SU-DHL-6 (cell line): ENCODE results near the gene NTM.

Experiments
- H2AFZ ChIP-seq: fragments of 200-600 bp; sonication (generic); 2 replicates; pipeline ENCODE4 v1.6.1; 2014; ENCODE audit warnings: low read depth, mild to moderate bottlenecking, moderate library complexity, mixed read lengths, antibody characterized with exemption, low read length; ENCODE audit not compliant: severe bottlenecking
- H3F3A ChIP-seq: fragments of 200-600 bp; shearing (Covaris generic); 2 replicates; pipeline ENCODE4 v1.6.0; 2016; ENCODE audit warnings: antibody characterized with exemption, mild to moderate bottlenecking; ENCODE audit not compliant: insufficient read depth
- H3K27ac ChIP-seq: fragments of 200-600 bp; sonication (generic); 2 replicates; pipeline ENCODE4 v1.5.1; 2016; ENCODE audit warnings: low read depth, mild to moderate bottlenecking, low read length, moderate library complexity, mixed read lengths
- H3K27me3 ChIP-seq: fragments of 200-600 bp; sonication (generic), shearing (Covaris generic); 2 replicates; pipeline ENCODE4 v1.6.0; 2014; ENCODE audit warnings: mild to moderate bottlenecking, low read length
- H3K36me3 ChIP-seq: fragments of 200-600 bp; sonication (generic); 2 replicates; pipeline ENCODE4 v1.6.1; 2014; ENCODE audit warnings: mild to moderate bottlenecking, low read length, mixed read lengths
- H3K4me2 ChIP-seq: fragments of 300-600, 200-600 bp; shearing (Covaris generic), sonication (generic); 2 replicates; pipeline ENCODE4 v1.6.0; 2014; ENCODE audit warnings: low read length, low read depth, mild to moderate bottlenecking; ENCODE audit not compliant: poor library complexity, severe bottlenecking
- H3K4me3 ChIP-seq: fragments of 200-600 bp; sonication (generic); 2 replicates; pipeline ENCODE4 v1.5.1; 2014; ENCODE audit warnings: antibody characterized with exemption, low read length, mild to moderate bottlenecking, mixed read lengths; ENCODE audit not compliant: insufficient read depth, poor library complexity, severe bottlenecking
- H3K79me2 ChIP-seq: fragments of 200-600 bp; sonication (generic); 2 replicates; pipeline ENCODE4 v1.6.1; 2014; ENCODE audit warnings: mild to moderate bottlenecking, low read length, moderate library complexity; ENCODE audit not compliant: insufficient read depth
- H3K9ac ChIP-seq: fragments of 200-600 bp; sonication (generic); 2 replicates; pipeline ENCODE4 v1.7.0; 2014; ENCODE audit warnings: mild to moderate bottlenecking, low read length
- H3K9me2 ChIP-seq: fragments of 200-600 bp; sonication (generic); replicated peaks from 2 replicates; pipeline ENCODE4 v1.6.1; 2014; ENCODE audit warnings: low read length; ENCODE audit not compliant: insufficient read depth
- H3K9me3 ChIP-seq: fragments of 200-600 bp; sonication (generic); 2 replicates; pipeline ENCODE4 v1.6.1; 2014; ENCODE audit warnings: low read length, mixed read lengths; ENCODE audit not compliant: insufficient read depth
- H4K20me1 ChIP-seq: fragments of 200-600 bp; sonication (generic); 2 replicates; pipeline ENCODE4 v1.6.1; 2014; ENCODE audit warnings: low read depth, mild to moderate bottlenecking, antibody characterized with exemption, low read length, moderate library complexity, mixed read lengths
- EZH2phosphoT487 ChIP-seq: fragments of 200-600 bp; sonication (generic), shearing (Covaris generic); conservative IDR thresholded peaks from 2 replicates; pipeline ENCODE4 v1.6.1; 2018; ENCODE audit warnings: mild to moderate bottlenecking, antibody characterized with exemption, low read length, moderate library complexity, mixed read lengths
- TF ChIP-seq, protein P1 (sequence below): fragments of 200-600 bp; sonication (generic); IDR thresholded peaks from one replicate; pipeline ENCODE4 v1.5.1; 2017; ENCODE audit warnings: antibody characterized with exemption, mild to moderate bottlenecking, low read length, moderate library complexity; ENCODE audit not compliant: insufficient read depth, poor library complexity, severe bottlenecking

NTM gene

DNA sequence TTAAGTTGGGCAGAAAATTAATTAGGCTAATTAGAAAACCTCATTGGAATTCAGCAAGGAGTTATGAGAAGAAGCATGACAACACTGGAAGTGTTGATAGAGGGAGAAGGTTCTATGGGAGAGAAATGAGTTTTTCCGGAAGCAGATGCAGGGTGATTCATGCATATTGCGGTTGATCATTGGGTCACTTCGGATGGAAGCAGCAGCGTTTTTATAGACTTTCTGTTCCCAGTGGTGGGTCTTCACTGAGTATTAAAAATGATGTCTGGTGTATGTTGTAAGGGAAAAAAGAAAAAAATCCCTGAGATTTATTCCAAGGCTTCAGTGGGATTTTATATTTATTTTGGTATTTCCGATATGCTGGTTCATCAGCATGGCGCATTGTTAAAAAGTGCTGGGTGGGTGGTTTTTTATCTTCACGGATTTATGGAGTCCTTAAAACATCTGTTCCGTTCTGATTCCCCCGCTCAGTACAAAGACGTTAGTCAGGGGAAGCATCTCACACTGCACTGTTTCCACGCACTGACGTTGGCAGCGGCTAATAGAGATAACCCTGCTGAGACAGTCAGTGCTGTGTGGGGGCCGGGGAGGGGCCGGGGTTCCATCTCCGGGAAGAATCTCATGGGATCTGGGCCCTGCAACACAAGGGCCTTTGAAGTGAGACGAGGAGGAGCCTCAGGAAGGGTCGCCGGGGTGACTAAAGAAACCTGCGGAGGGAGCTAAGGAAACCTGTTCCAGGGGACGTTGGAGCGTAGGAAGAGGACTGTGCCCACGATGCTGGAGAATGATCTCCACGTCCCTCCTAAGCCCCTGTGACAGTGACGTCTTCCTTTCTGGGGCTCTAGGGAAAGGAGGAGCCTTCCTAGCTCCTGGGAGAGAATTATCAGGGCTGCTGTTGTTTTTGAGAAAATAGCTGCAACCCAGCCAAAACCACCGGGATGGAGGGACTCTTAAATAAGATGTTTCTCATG lies 390.0 kb downstream of the NTM start:
- Histone ChIP-seq H3K4me2 (no peak overlapping the region), H2AFZ (no peak overlapping the region), H3K27ac (no peak overlapping the region), H3K27me3 (no peaks in the 10 kb centered on the region), H3F3A (no peaks in the 10 kb centered on the region), H3K9me2 (no peaks in the 10 kb centered on the region), H3K36me3 (no peaks in the 10 kb centered on the region), H3K4me3 (no peak overlapping the region), H3K9ac (no peak overlapping the region), H4K20me1 (no peaks in the 10 kb centered on the region), H3K9me3 (no peaks in the 10 kb centered on the region), H3K79me2 (no peaks in the 10 kb centered on the region)
- TF ChIP-seq, protein P1, sequence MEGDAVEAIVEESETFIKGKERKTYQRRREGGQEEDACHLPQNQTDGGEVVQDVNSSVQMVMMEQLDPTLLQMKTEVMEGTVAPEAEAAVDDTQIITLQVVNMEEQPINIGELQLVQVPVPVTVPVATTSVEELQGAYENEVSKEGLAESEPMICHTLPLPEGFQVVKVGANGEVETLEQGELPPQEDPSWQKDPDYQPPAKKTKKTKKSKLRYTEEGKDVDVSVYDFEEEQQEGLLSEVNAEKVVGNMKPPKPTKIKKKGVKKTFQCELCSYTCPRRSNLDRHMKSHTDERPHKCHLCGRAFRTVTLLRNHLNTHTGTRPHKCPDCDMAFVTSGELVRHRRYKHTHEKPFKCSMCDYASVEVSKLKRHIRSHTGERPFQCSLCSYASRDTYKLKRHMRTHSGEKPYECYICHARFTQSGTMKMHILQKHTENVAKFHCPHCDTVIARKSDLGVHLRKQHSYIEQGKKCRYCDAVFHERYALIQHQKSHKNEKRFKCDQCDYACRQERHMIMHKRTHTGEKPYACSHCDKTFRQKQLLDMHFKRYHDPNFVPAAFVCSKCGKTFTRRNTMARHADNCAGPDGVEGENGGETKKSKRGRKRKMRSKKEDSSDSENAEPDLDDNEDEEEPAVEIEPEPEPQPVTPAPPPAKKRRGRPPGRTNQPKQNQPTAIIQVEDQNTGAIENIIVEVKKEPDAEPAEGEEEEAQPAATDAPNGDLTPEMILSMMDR, result no peak
- no peak for TF ChIP-seq EZH2phosphoT487

DNA sequence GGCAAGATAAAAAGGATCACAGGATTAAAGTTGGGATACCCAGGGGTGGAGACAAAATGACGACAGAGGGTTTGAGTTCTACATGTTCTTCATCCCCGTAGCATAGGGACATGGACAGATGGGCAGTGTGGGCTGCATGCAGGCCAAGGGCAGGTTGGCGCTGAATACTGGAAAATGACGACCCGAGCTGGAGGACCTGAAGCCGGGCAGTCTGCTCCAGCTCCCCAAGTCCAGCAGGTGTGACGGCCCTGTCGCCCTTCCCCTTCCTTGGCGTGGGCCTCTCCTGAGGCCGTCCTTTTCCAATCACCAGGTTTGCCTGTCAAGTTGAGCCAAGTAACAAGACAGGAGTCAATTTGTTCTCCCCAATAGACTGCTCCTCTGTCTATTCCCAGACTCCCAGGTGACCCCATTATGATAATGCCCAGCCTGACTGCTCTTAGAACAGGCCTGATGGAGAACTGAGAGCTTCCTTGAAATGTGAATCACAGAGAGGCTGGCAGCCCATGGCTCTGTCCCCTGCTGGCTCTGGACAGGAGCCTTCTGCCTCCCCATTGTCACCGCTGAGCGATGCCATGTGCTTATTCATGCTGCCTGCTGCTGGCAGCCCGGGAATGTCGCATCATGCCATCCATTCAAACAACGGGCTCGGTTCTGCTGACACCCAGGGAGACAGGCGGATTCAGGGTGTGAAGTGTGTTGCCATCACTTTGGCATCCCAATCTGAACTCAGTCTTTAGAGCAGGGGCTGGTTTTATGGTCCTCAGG lies 392.1 kb downstream of the NTM start:
- no peak overlapping the region for H2AFZ ChIP-seq
- no peaks in the 10 kb centered on the region for H3K9me2 ChIP-seq
- H4K20me1 ChIP-seq, result no peaks in the 10 kb centered on the region
- H3K36me3 ChIP-seq, result no peaks in the 10 kb centered on the region
- no peaks in the 10 kb centered on the region for H3K9me3 ChIP-seq
- H3K4me2 ChIP-seq, result no peak overlapping the region
- no peak overlapping the region for H3K4me3 ChIP-seq
- H3F3A ChIP-seq, result no peaks in the 10 kb centered on the region
- TF ChIP-seq, protein P1, result no peak
- TF ChIP-seq EZH2phosphoT487, result no peak
- H3K79me2 ChIP-seq, result no peaks in the 10 kb centered on the region
- H3K9ac ChIP-seq, result no peak overlapping the region
- H3K27ac ChIP-seq, result no peak overlapping the region
- H3K27me3 ChIP-seq, result no peaks in the 10 kb centered on the region

DNA sequence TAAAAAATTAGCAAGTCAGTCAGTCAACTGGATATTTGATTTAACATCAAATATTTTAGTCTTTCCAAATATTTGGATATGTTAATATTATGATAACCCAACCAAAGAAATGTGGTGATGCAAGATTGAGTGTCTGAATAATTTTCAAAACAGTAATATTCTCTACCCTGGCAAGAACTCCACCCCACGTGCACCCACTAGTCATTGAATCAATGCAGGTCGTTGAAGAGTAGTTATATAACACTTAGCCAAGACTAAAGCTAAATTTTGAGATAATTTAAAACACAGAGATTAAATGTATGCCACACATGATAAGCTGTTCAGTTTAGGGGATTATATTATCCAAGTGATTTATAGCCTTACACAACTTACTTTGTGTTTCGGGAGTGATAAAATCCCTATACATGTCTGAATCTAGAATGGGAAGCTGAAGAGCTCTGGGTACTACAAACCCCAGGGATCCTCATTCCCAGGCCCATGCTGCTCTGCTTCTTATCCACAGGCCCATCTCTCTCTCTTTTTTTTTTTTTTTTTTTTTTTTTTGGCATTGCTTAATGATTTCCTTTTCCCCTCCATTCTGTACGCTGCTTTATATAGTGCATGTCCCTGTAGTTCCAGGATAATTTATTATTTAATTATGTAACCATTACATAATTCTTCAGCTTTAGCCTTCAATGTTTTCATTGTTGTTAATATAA lies 392.9 kb downstream of the NTM start:
- no peaks in the 10 kb centered on the region for H3K79me2 ChIP-seq
- H3K4me2 ChIP-seq, result no peak overlapping the region
- no peak overlapping the region for H3K27ac ChIP-seq
- no peaks in the 10 kb centered on the region for H4K20me1 ChIP-seq
- H3K36me3 ChIP-seq, result no peaks in the 10 kb centered on the region
- H3K9ac ChIP-seq, result no peak overlapping the region
- no peak overlapping the region for H3K4me3 ChIP-seq
- no peak for TF ChIP-seq EZH2phosphoT487
- TF ChIP-seq, protein P1, result no peak
- no peaks in the 10 kb centered on the region for H3F3A ChIP-seq
- no peaks in the 10 kb centered on the region for H3K9me2 ChIP-seq
- no peak overlapping the region for H2AFZ ChIP-seq
- no peaks in the 10 kb centered on the region for H3K9me3 ChIP-seq
- H3K27me3 ChIP-seq, result no peaks in the 10 kb centered on the region
